A549 (cell line): Measurements from ENCODE around the gene KRT72. TPM values are rescaled to one million over a fixed set of nuclear protein-coding genes. Genes with fewer than 3 reads are reported as not detected.

Experiments used
- ATAC-seq, 2 experiments: fragments of 200-7000 bp in 1 of 2; fragments of >200 bp in 1 of 2; cut with Nextera tagmentation in 1 of 2; cut with Tn5 transposase in 1 of 2; 3 replicates each; pipeline versions ENCODE4 v1.8.0 to v1.9.1; 2018 to 2020; ENCODE audit warnings: mild to moderate bottlenecking in 1 of 2, moderate library complexity in 1 of 2
- CTCF ChIA-PET: fragments of 300-600 bp; sonication (Branson Sonifier 250); formaldehyde crosslinking; extraction: SDS; loops from one replicate; lab custom pipeline; 2021; ENCODE audit warnings: antibody characterized with exemption, inconsistent platforms; lab: Yijun Ruan, JAX
- POLR2A ChIA-PET: fragments of 350-600 bp; formaldehyde crosslinking; extraction: SDS; loops from one replicate; lab custom pipeline; 2021; ENCODE audit warnings: antibody characterized with exemption, inconsistent platforms; lab: Yijun Ruan, JAX
- DNase-seq, 2 experiments: peaks; one replicate each; pipeline versions ENCODE4 v3.0.0 to v3.0.0-alpha.2; 2011 to 2016; ENCODE audit warnings: low read depth in 1 of 2, low spot score in 1 of 2
- FAIRE-seq: peaks from 2 replicates; lab custom pipeline; 2011; peaks lifted over from hg19 to GRCh38; lab: Jason Lieb, UNC
- H3K27ac ChIP-seq, 2 experiments: fragments of >200 bp; sonication (Bioruptor Twin); formaldehyde crosslinking; 3 replicates each; pipeline ENCODE4 v1.5.1; 2016 to 2017
- H3K4me1 ChIP-seq: fragments of >200 bp; sonication (Bioruptor Twin); formaldehyde crosslinking; 3 replicates; pipeline ENCODE4 v1.6.1; 2016
- H3K4me2 ChIP-seq: fragments of >200 bp; sonication (Bioruptor Twin); formaldehyde crosslinking; 3 replicates; pipeline ENCODE4 v1.6.1; 2016
- H3K4me3 ChIP-seq: fragments of >200 bp; sonication (Bioruptor Twin); formaldehyde crosslinking; 3 replicates; pipeline ENCODE4 v1.5.1; 2016
- H3K9me3 ChIP-seq: fragments of >200 bp; sonication (Bioruptor Twin); formaldehyde crosslinking; 3 replicates; pipeline ENCODE4 v1.6.1; 2016
- BCL3 ChIP-seq: fragments of >200 bp; sonication (Bioruptor Twin); formaldehyde crosslinking; IDR thresholded peaks from 3 replicates; pipeline ENCODE4 v1.6.1; 2016
- BHLHE40 ChIP-seq: IDR thresholded peaks from 2 replicates; pipeline ENCODE4 v1.6.1; 2012; ENCODE audit warnings: low read depth, low read length, inconsistent platforms
- CBX8 ChIP-seq: fragments of 200-600 bp; sonication (generic); IDR thresholded peaks from 2 replicates; pipeline ENCODE4 v1.6.1; 2016
- CEBPB ChIP-seq, 2 experiments: fragments of >200 bp in 1 of 2; sonication (Bioruptor Twin) in 1 of 2; formaldehyde crosslinking in 1 of 2; IDR thresholded peaks; 2 replicates each; pipeline ENCODE4 v1.6.1; 2012 to 2016
- E2F6 ChIP-seq: IDR thresholded peaks from 2 replicates; pipeline ENCODE4 v1.6.1; 2012; ENCODE audit warnings: low read depth, borderline replicate concordance
- EHF ChIP-seq: fragments of 250-450 bp; sonication (Bioruptor Pico); IDR thresholded peaks from 2 replicates; pipeline ENCODE4 v1.5.0; 2020; ENCODE audit warnings: mild to moderate bottlenecking
- FOXS1 ChIP-seq: fragments of 250-450 bp; sonication (Bioruptor Pico); IDR thresholded peaks from 2 replicates; pipeline ENCODE4 v1.5.0; 2020; ENCODE audit warnings: mild to moderate bottlenecking, moderate library complexity
- JUNB ChIP-seq: fragments of >200 bp; sonication (Bioruptor Twin); formaldehyde crosslinking; IDR thresholded peaks from 2 replicates; pipeline ENCODE4 v1.6.1; 2016
- KDM1A ChIP-seq: fragments of 200-600 bp; sonication (generic); IDR thresholded peaks from 2 replicates; pipeline ENCODE4 v1.6.1; 2016; ENCODE audit warnings: low read depth, mild to moderate bottlenecking
- MAZ ChIP-seq: fragments of 150-350 bp; IDR thresholded peaks from 2 replicates; pipeline ENCODE4 v1.6.1; 2014; ENCODE audit warnings: antibody characterized with exemption, low read depth, low read length, borderline replicate concordance
- MYC ChIP-seq: IDR thresholded peaks from 2 replicates; pipeline ENCODE4 v1.6.1; 2012; ENCODE audit warnings: mild to moderate bottlenecking, inconsistent platforms, low read length, improper control_type of control experiment, borderline replicate concordance
- PBX3 ChIP-seq: IDR thresholded peaks from 2 replicates; pipeline ENCODE4 v1.6.1; 2012
- PHF8 ChIP-seq: fragments of 200-600 bp; sonication (generic); IDR thresholded peaks from 2 replicates; pipeline ENCODE4 v1.6.1; 2016; ENCODE audit warnings: low read depth, mild to moderate bottlenecking, antibody characterized with exemption, moderate library complexity, borderline replicate concordance
- POLR2A ChIP-seq: IDR thresholded peaks from 2 replicates; pipeline ENCODE4 v1.6.1; 2012; ENCODE audit warnings: mild to moderate bottlenecking, low read length
- POLR2AphosphoS2 ChIP-seq: conservative IDR thresholded peaks from 2 replicates; pipeline ENCODE4 v1.6.1; 2012; ENCODE audit warnings: low read length, improper control_type of control experiment, inconsistent platforms
- RARB ChIP-seq: fragments of 250-450 bp; sonication (Bioruptor Pico); IDR thresholded peaks from 2 replicates; pipeline ENCODE4 v1.8.0; 2021; ENCODE audit warnings: mild to moderate bottlenecking, moderate library complexity
- RCOR1 ChIP-seq: fragments of 150-350 bp; IDR thresholded peaks from 2 replicates; pipeline ENCODE4 v1.6.1; 2014; ENCODE audit warnings: antibody characterized with exemption, low read length, low read depth
- SREBF2 ChIP-seq: fragments of 450-650 bp; IDR thresholded peaks from 2 replicates; pipeline ENCODE4 v1.6.1; 2014; ENCODE audit warnings: mild to moderate bottlenecking, moderate library complexity
- TFCP2L1 ChIP-seq: fragments of 250-450 bp; sonication (Bioruptor Pico); IDR thresholded peaks from 2 replicates; pipeline ENCODE4 v1.5.0; 2021; ENCODE audit warnings: mild to moderate bottlenecking
- ZSCAN20 ChIP-seq: fragments of 250-450 bp; sonication (Bioruptor Pico); IDR thresholded peaks from 2 replicates; pipeline ENCODE4 v1.8.0; 2022; ENCODE audit warnings: mild to moderate bottlenecking, moderate library complexity
- WGBS: methylation state at CpG from one replicate; pipeline ENCODE4 v1.1.6; 2017; ENCODE audit errors: missing lambda C conversion rate; 5-methylcytosine and 5-hydroxymethylcytosine counted together
- polyA plus RNA-seq, 4 experiments: library from polyadenylated mRNA; depleted of rRNA in 3 of 4; stranded (reverse); fragments of >200 nt; fragmentation: RNase III in 1 of 4; extraction: RNeasy Plus Mini Kit Qiagen cat#74134 plus additional on column Dnase treatment in 1 of 4; gene quantifications; 2 replicates in 3 of 4; 3 replicates in 1 of 4; pipeline ENCODE4 v1.2.3, GENCODE V29; 2011 to 2017

The KRT72 gene
- polyA plus RNA-seq, 2 of the 4 experiments (the other 2 are of a cell fraction): not detected

GRCh38 chr12:52577316-52577715 is 23.9 kb downstream of the KRT72 start:
- H3K27ac ChIP-seq: no peak overlapping the region
- CTCF ChIA-PET: interaction anchor here (1.4 to 13.8 kb wide), 6 partner anchors 21 to 303 kb away, joined by 3 to 492 read pairs (median 4); no protein-coding TSS in a partner anchor
- ATAC-seq (no peak), FAIRE-seq (no peak), DNase-seq (no peak)
- H3K4me1 ChIP-seq: peaks cover 13% of the 10 kb centered on the region
- 86% methylated on average over 8 of the region's 8 CpGs for WGBS
- TF ChIP-seq MYC (no peak), POLR2A (no peak), RARB (CRISPR knock-in tag) (no peak), PBX3 (no peak), TFCP2L1 (CRISPR knock-in tag) (no peak), E2F6 (no peak), CEBPB (IDR thresholded peaks at IDR 0.05) (no peak), KDM1A (no peak), RCOR1 (no peak), FOXS1 (CRISPR knock-in tag) (no peak)
- POLR2A ChIA-PET: no interaction called here
- no peak overlapping the region for H3K4me2 ChIP-seq
- no peak overlapping the region for H3K4me3 ChIP-seq
- H3K9me3 ChIP-seq: no peaks in the 10 kb centered on the region

- no peak for DNase-seq
- FAIRE-seq: no peak
- WGBS: 92% methylated on average over 3 of the region's 3 CpGs
- Histone ChIP-seq H3K4me2 (no peak overlapping the region), H3K4me3 (no peak overlapping the region), H3K4me1 (peaks cover under 1% of the 10 kb centered on the region; the same call in 1 of the 3 replicates), H3K27ac (no peak overlapping the region), H3K9me3 (no peaks in the 10 kb centered on the region)
- no peak for ATAC-seq
- ChIA-PET CTCF (interaction anchor here (0.7 to 5.3 kb wide), 9 partner anchors 7 to 432 kb away, joined by 3 to 39 read pairs (median 4); no protein-coding TSS in a partner anchor), POLR2A (no interaction called here)
- no peak for TF ChIP-seq E2F6
- TF ChIP-seq POLR2AphosphoS2: no peak
- no peak for TF ChIP-seq SREBF2
- TF ChIP-seq BHLHE40: no peak
- TF ChIP-seq ZSCAN20: no peak
Observed at GRCh38 chr12:52575948-52576347, 25.3 kb downstream of the KRT72 start.

- Histone ChIP-seq H3K9me3 (no peaks in the 10 kb centered on the region), H3K4me2 (no peak overlapping the region), H3K27ac (no peak overlapping the region), H3K4me3 (no peak overlapping the region), H3K4me1 (no peaks in the 10 kb centered on the region)
- DNase-seq (no peak), ATAC-seq (no peak), FAIRE-seq (no peak)
- 89% methylated on average over 9 of the region's 9 CpGs for WGBS
- ChIA-PET POLR2A (no interaction called here), CTCF (interaction anchor here (0.9 to 5.3 kb wide), 7 partner anchors 8 to 435 kb away, joined by 3 to 39 read pairs (median 5); no protein-coding TSS in a partner anchor)
- TF ChIP-seq JUNB: no peak
- TF ChIP-seq EHF (CRISPR knock-in tag): no peak
- TF ChIP-seq CBX8: no peak
- no peak for TF ChIP-seq PHF8
- TF ChIP-seq RARB (CRISPR knock-in tag): no peak
- no peak for TF ChIP-seq BCL3
- no peak for TF ChIP-seq TFCP2L1 (CRISPR knock-in tag)
- TF ChIP-seq MAZ: no peak
Observed at GRCh38 chr12:52575256-52575655, 26.0 kb downstream of the KRT72 start.
